NT2/D1 (cell line): ENCODE measurements around the gene RETREG3.
"Not testable (repeated sequence)": the region's sequence is repeated elsewhere in the genome, so short reads cannot be mapped to it uniquely, and the experiment has no call there.

Experiments used
- DNase-seq: peaks from one replicate; pipeline ENCODE4 v3.0.0-alpha.2; 2011; ENCODE audit warnings: low read depth, low spot score
- H3K27me3 ChIP-seq: 2 replicates; pipeline ENCODE4 v1.6.0; 2011; ENCODE audit warnings: mild to moderate bottlenecking; ENCODE audit not compliant: insufficient read length, insufficient read depth
- H3K36me3 ChIP-seq: 2 replicates; pipeline ENCODE4 v1.6.1; 2011; ENCODE audit warnings: mild to moderate bottlenecking, low read length, mixed read lengths; ENCODE audit not compliant: insufficient read depth, insufficient read length
- H3K4me1 ChIP-seq: 2 replicates; pipeline ENCODE4 v1.5.1; 2011; ENCODE audit not compliant: insufficient read depth, insufficient read length
- H3K4me3 ChIP-seq: 2 replicates; pipeline ENCODE4 v1.5.1; 2011; ENCODE audit warnings: low read depth; ENCODE audit not compliant: insufficient read length
- H3K9ac ChIP-seq: 2 replicates; pipeline ENCODE4 v1.6.0; 2011; ENCODE audit warnings: low read depth; ENCODE audit not compliant: insufficient read length
- H3K9me3 ChIP-seq: 2 replicates; pipeline ENCODE4 v1.5.1; 2011; ENCODE audit warnings: mild to moderate bottlenecking, low read length; ENCODE audit not compliant: insufficient read depth
- SUZ12 ChIP-seq: IDR thresholded peaks from 2 replicates; pipeline ENCODE4 v1.6.1; 2011; ENCODE audit not compliant: insufficient read length, insufficient read depth; ENCODE audit errors: extremely low read depth
- YY1 ChIP-seq: IDR thresholded peaks from 2 replicates; pipeline ENCODE4 v1.6.1; 2011; ENCODE audit not compliant: insufficient read length, insufficient read depth
- ZNF274 ChIP-seq: IDR thresholded peaks from 2 replicates; pipeline ENCODE4 v1.6.1; 2011; ENCODE audit warnings: mild to moderate bottlenecking, low read depth, low read length

Gene RETREG3

GRCh38 chr17:42548993-42549755 lies 60.0 kb downstream of the RETREG3 start:
- TF ChIP-seq ZNF274: no peak
- Histone ChIP-seq H3K36me3 (peaks cover 20% of the 10 kb centered on the region), H3K4me1 (peaks cover 9% of the 10 kb centered on the region), H3K9ac (peak overlapping the region; percentile 81), H3K9me3 (no peaks in the 10 kb centered on the region), H3K4me3 (peak overlapping the region; percentile 51), H3K27me3 (no peaks in the 10 kb centered on the region)
- DNase-seq: no peak

GRCh38 chr17:42548070-42548837 lies 60.9 kb downstream of the RETREG3 start:
- Histone ChIP-seq H3K9me3 (no peaks in the 10 kb centered on the region), H3K9ac (peak overlapping the region; percentile 81), H3K4me1 (peaks cover 2% of the 10 kb centered on the region), H3K27me3 (no peaks in the 10 kb centered on the region), H3K36me3 (peaks cover 26% of the 10 kb centered on the region), H3K4me3 (peak overlapping the region; percentile 51)
- TF ChIP-seq SUZ12: no peak
- DNase-seq: peak; percentile 81

DNA sequence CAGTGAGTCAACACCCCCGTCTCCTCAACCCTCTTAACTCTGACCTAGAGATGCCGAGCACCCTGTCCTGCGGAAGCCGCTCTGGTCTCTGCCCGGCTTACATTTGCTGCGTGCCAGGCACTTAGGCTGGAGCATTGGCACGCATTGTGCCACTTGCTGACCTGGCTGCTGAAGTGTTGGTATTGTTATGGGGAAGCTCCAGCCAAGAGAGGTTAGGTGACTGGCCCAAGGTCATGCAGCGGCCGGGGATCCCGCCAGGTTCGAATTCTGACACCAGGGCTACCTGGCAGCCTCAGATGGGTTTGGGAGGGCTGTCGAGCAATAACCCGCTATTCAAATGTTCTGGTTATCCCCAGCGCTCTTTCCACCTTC lies 61.5 kb downstream of the RETREG3 start:
- no peaks in the 10 kb centered on the region for H3K9me3 ChIP-seq
- H3K27me3 ChIP-seq: no peaks in the 10 kb centered on the region
- no peak for DNase-seq
- peaks cover 29% of the 10 kb centered on the region for H3K36me3 ChIP-seq
- TF ChIP-seq YY1 (no peak), ZNF274 (no peak), SUZ12 (no peak)
- H3K4me3 ChIP-seq: no peak overlapping the region
- no peak overlapping the region for H3K9ac ChIP-seq
- H3K4me1 ChIP-seq: peaks cover 1% of the 10 kb centered on the region

DNA sequence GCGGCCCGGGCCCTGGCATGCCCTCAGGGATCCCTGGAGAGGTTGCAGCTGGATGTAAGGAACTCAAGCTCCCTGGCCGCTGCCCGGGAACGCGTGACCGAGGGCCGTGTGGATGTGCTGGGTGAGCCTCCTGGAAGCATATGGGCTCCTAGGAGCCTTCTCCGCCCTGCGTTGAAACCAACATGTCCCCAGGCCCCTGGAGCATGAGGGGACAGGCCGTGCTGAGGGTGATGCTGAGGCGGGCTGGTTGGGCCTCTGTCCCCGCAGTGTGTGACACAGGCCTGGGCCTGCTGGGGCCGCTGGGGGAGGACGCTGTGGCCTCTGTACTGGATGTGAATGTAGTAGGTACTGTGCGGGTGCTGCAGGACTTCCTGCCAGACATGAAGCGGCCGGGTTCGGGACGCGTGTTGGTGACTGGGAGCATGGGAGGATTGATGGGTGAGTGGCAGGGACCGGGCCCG lies 62.1 kb downstream of the RETREG3 start:
- no peak for TF ChIP-seq YY1
- no peak for TF ChIP-seq SUZ12
- TF ChIP-seq ZNF274: no peak
- Histone ChIP-seq H3K4me3 (no peak overlapping the region), H3K4me1 (peaks cover 1% of the 10 kb centered on the region), H3K36me3 (peaks cover 34% of the 10 kb centered on the region), H3K27me3 (no peaks in the 10 kb centered on the region), H3K9me3 (no peaks in the 10 kb centered on the region), H3K9ac (peak overlapping the region; percentile 28)
- no peak for DNase-seq

GRCh38 chr17:42545755-42546505 lies 63.2 kb downstream of the RETREG3 start:
- DNase-seq, H3K27me3 ChIP-seq, H3K9ac ChIP-seq, H3K9me3 ChIP-seq, H3K4me1 ChIP-seq, H3K4me3 ChIP-seq: not testable (repeated sequence)
- peaks cover 38% of the 10 kb centered on the region for H3K36me3 ChIP-seq

DNA sequence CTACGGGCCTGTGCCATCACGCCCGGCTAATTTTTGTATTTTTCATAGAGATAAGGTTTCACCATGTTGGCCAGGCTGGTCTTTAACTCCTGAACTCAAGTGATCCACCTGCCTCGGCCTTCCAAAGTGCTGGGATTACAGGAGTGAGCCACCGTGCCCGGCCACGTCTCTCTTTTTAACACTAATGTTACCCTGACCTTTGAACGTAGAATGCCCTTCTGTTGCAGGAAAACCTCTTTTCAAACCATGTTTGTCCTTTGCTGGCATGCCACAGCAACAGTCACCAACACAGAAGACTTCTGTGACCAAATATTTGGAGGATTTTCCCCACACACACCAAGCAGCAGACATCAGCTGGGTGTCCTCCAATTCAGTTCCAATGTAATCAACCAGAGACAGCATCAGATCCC lies 64.3 kb downstream of the RETREG3 start:
- Histone ChIP-seq H3K36me3 (peaks cover 40% of the 10 kb centered on the region), H3K9ac (no peak overlapping the region), H3K4me1 (peaks cover 3% of the 10 kb centered on the region), H3K4me3 (no peak overlapping the region), H3K9me3 (no peaks in the 10 kb centered on the region), H3K27me3 (no peaks in the 10 kb centered on the region)
- DNase-seq: no peak
- TF ChIP-seq YY1: no peak

- TF ChIP-seq ZNF274 (no peak), SUZ12 (no peak), YY1 (no peak)
- no peak overlapping the region for H3K4me3 ChIP-seq
- peaks cover 53% of the 10 kb centered on the region for H3K36me3 ChIP-seq
- no peaks in the 10 kb centered on the region for H3K9me3 ChIP-seq
- H3K4me1 ChIP-seq: peaks cover 3% of the 10 kb centered on the region
- DNase-seq: no peak
- H3K9ac ChIP-seq: no peak overlapping the region
- no peaks in the 10 kb centered on the region for H3K27me3 ChIP-seq
Observed at GRCh38 chr17:42543190-42544079, 65.7 kb downstream of the RETREG3 start.
